MM.1S (cell line): ENCODE data around the gene FIG4.

Source experiments
- CTCF ChIP-seq: fragments of 300-600 bp; sonication (generic); IDR thresholded peaks from 2 replicates; pipeline ENCODE4 v1.5.1; 2016; ENCODE audit warnings: antibody characterized with exemption, low read length, mixed read lengths
- EZH2 ChIP-seq: fragments of 300-600 bp; sonication (generic); optimal IDR thresholded peaks from 2 replicates; pipeline ENCODE3; 2017; ENCODE audit warnings: low read depth, mild to moderate bottlenecking, antibody characterized with exemption, low read length, mixed read lengths

- no peak for TF ChIP-seq CTCF
- TF ChIP-seq EZH2: no peak
These were observed 23.1 kb downstream of the FIG4 start for GRCh38 chr6:109714166-109714565.
